HUES48 (cell line): ENCODE data around the gene CFAP45.

Experiments used
- H3K27ac ChIP-seq: one replicate; pipeline ENCODE4 v1.7.0; 2013; ENCODE audit warnings: low read depth, low read length, inconsistent platforms
- H3K27me3 ChIP-seq: 2 replicates; pipeline ENCODE4 v1.6.1; 2013; ENCODE audit warnings: mild to moderate bottlenecking, low read length; ENCODE audit not compliant: control insufficient read depth, insufficient read depth
- H3K36me3 ChIP-seq: 2 replicates; pipeline ENCODE4 v1.6.1; 2013; ENCODE audit warnings: low read length; ENCODE audit not compliant: control insufficient read depth, insufficient read depth
- H3K4me1 ChIP-seq: 2 replicates; pipeline ENCODE4 v1.6.1; 2013; ENCODE audit warnings: mild to moderate bottlenecking, low read length; ENCODE audit not compliant: control insufficient read depth, insufficient read depth
- H3K4me3 ChIP-seq: 2 replicates; pipeline ENCODE4 v1.5.1; 2013; ENCODE audit warnings: mild to moderate bottlenecking, low read depth, low read length
- H3K9ac ChIP-seq: 2 replicates; pipeline ENCODE4 v1.6.1; 2013; ENCODE audit warnings: mild to moderate bottlenecking, low read depth, low read length, moderate library complexity
- H3K9me3 ChIP-seq: 2 replicates; pipeline ENCODE4 v1.6.1; 2013; ENCODE audit warnings: low read length; ENCODE audit not compliant: control insufficient read depth, insufficient read depth

The CFAP45 gene

GRCh38 chr1:159896546-159896930 is 3.4 kb downstream of the CFAP45 start:
- no peaks in the 10 kb centered on the region for H3K36me3 ChIP-seq
- no peak overlapping the region for H3K27ac ChIP-seq
- H3K9ac ChIP-seq: no peak overlapping the region
- no peaks in the 10 kb centered on the region for H3K9me3 ChIP-seq
- peaks cover 15% of the 10 kb centered on the region for H3K27me3 ChIP-seq
- peaks cover 12% of the 10 kb centered on the region for H3K4me1 ChIP-seq
- no peak overlapping the region for H3K4me3 ChIP-seq

GRCh38 chr1:159895836-159896545 is 4.0 kb downstream of the CFAP45 start:
- peaks cover 12% of the 10 kb centered on the region for H3K4me1 ChIP-seq
- peaks cover 10% of the 10 kb centered on the region for H3K27me3 ChIP-seq
- H3K4me3 ChIP-seq: no peak overlapping the region
- H3K36me3 ChIP-seq: no peaks in the 10 kb centered on the region
- no peak overlapping the region for H3K9ac ChIP-seq
- no peaks in the 10 kb centered on the region for H3K9me3 ChIP-seq
- H3K27ac ChIP-seq: no peak overlapping the region

- peaks cover 5% of the 10 kb centered on the region for H3K4me1 ChIP-seq
- no peaks in the 10 kb centered on the region for H3K36me3 ChIP-seq
- no peaks in the 10 kb centered on the region for H3K9me3 ChIP-seq
- no peak overlapping the region for H3K4me3 ChIP-seq
- H3K9ac ChIP-seq: no peak overlapping the region
- H3K27me3 ChIP-seq: peaks cover 3% of the 10 kb centered on the region
- H3K27ac ChIP-seq: no peak overlapping the region
Measured at GRCh38 chr1:159895286-159895685, 4.7 kb downstream of the CFAP45 start.

- Histone ChIP-seq H3K9ac (no peak overlapping the region), H3K27me3 (no peaks in the 10 kb centered on the region), H3K9me3 (no peaks in the 10 kb centered on the region), H3K27ac (no peak overlapping the region), H3K36me3 (no peaks in the 10 kb centered on the region), H3K4me1 (0 out of 2 replicates have a peak, but pooled peaks cover 8% of the 10 kb centered on the region), H3K4me3 (no peak overlapping the region)
Measured at GRCh38 chr1:159892944-159893343, 7.0 kb downstream of the CFAP45 start.

- H3K4me3 ChIP-seq: no peak overlapping the region
- H3K27me3 ChIP-seq: no peaks in the 10 kb centered on the region
- 0 out of 2 replicates have a peak, but pooled peaks cover 8% of the 10 kb centered on the region for H3K4me1 ChIP-seq
- H3K27ac ChIP-seq: no peak overlapping the region
- H3K36me3 ChIP-seq: no peaks in the 10 kb centered on the region
- H3K9me3 ChIP-seq: no peaks in the 10 kb centered on the region
- H3K9ac ChIP-seq: no peak overlapping the region
Measured at GRCh38 chr1:159891275-159892157, 8.4 kb downstream of the CFAP45 start.

GRCh38 chr1:159890390-159890789 is 9.6 kb downstream of the CFAP45 start:
- no peak overlapping the region for H3K4me3 ChIP-seq
- no peak overlapping the region for H3K9ac ChIP-seq
- no peak overlapping the region for H3K27ac ChIP-seq

GRCh38 chr1:159889821-159890252 is 10.1 kb downstream of the CFAP45 start:
- Histone ChIP-seq H3K9me3 (no peaks in the 10 kb centered on the region), H3K27me3 (no peaks in the 10 kb centered on the region), H3K4me1 (0 out of 2 replicates have a peak, but pooled peaks cover 8% of the 10 kb centered on the region), H3K36me3 (no peaks in the 10 kb centered on the region), H3K9ac (no peak overlapping the region), H3K4me3 (no peak overlapping the region), H3K27ac (peak overlapping the region; percentile 63)

More at GRCh38 chr1:159890390-159890789, 9.6 kb downstream of the CFAP45 start:
- Histone ChIP-seq H3K9me3 (no peaks in the 10 kb centered on the region), H3K36me3 (no peaks in the 10 kb centered on the region), H3K27me3 (no peaks in the 10 kb centered on the region), H3K4me1 (0 out of 2 replicates have a peak, but pooled peaks cover 8% of the 10 kb centered on the region)

GRCh38 chr1:159889202-159889601 is 10.8 kb downstream of the CFAP45 start:
- Histone ChIP-seq H3K27me3 (no peaks in the 10 kb centered on the region), H3K4me1 (0 out of 2 replicates have a peak, but pooled peaks cover 8% of the 10 kb centered on the region), H3K36me3 (no peaks in the 10 kb centered on the region), H3K27ac (peak overlapping the region; percentile 63), H3K9me3 (no peaks in the 10 kb centered on the region), H3K9ac (no peak overlapping the region), H3K4me3 (no peak overlapping the region)

GRCh38 chr1:159884296-159884695 is 15.7 kb downstream of the CFAP45 start:
- no peaks in the 10 kb centered on the region for H3K36me3 ChIP-seq
- no peak overlapping the region for H3K27ac ChIP-seq
- no peak overlapping the region for H3K4me3 ChIP-seq
- H3K9ac ChIP-seq: no peak overlapping the region
- no peaks in the 10 kb centered on the region for H3K27me3 ChIP-seq
- peaks cover 3% of the 10 kb centered on the region; the same call in 1 of the 2 replicates for H3K4me1 ChIP-seq
- no peaks in the 10 kb centered on the region for H3K9me3 ChIP-seq

GRCh38 chr1:159883134-159883533 is 16.8 kb downstream of the CFAP45 start:
- Histone ChIP-seq H3K27me3 (no peaks in the 10 kb centered on the region), H3K27ac (no peak overlapping the region), H3K36me3 (no peaks in the 10 kb centered on the region), H3K9ac (no peak overlapping the region), H3K9me3 (no peaks in the 10 kb centered on the region), H3K4me1 (peaks cover 3% of the 10 kb centered on the region; the same call in 1 of the 2 replicates), H3K4me3 (no peak overlapping the region)

- Histone ChIP-seq H3K9ac (no peak overlapping the region), H3K36me3 (no peaks in the 10 kb centered on the region), H3K27me3 (no peaks in the 10 kb centered on the region), H3K9me3 (no peaks in the 10 kb centered on the region), H3K4me3 (no peak overlapping the region), H3K4me1 (peaks cover 3% of the 10 kb centered on the region; the same call in 1 of the 2 replicates), H3K27ac (no peak overlapping the region)
Measured at GRCh38 chr1:159882527-159882862, 17.5 kb downstream of the CFAP45 start.
